Activated naive CD4-positive, alpha-beta T cell (primary cell): ENCODE measurements around the gene NAGLU.
"Not testable (repeated sequence)": the region's sequence is repeated elsewhere in the genome, so short reads cannot be mapped to it uniquely, and the experiment has no call there.

Experiments used
- DNase-seq, 4 experiments: peaks; one replicate each; lab custom pipeline; 2025; lab: John Stamatoyannopoulos, UW

The NAGLU gene

DNA sequence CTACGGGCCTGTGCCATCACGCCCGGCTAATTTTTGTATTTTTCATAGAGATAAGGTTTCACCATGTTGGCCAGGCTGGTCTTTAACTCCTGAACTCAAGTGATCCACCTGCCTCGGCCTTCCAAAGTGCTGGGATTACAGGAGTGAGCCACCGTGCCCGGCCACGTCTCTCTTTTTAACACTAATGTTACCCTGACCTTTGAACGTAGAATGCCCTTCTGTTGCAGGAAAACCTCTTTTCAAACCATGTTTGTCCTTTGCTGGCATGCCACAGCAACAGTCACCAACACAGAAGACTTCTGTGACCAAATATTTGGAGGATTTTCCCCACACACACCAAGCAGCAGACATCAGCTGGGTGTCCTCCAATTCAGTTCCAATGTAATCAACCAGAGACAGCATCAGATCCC is 8.8 kb downstream of the NAGLU start:
- DNase-seq: no peak

DNA sequence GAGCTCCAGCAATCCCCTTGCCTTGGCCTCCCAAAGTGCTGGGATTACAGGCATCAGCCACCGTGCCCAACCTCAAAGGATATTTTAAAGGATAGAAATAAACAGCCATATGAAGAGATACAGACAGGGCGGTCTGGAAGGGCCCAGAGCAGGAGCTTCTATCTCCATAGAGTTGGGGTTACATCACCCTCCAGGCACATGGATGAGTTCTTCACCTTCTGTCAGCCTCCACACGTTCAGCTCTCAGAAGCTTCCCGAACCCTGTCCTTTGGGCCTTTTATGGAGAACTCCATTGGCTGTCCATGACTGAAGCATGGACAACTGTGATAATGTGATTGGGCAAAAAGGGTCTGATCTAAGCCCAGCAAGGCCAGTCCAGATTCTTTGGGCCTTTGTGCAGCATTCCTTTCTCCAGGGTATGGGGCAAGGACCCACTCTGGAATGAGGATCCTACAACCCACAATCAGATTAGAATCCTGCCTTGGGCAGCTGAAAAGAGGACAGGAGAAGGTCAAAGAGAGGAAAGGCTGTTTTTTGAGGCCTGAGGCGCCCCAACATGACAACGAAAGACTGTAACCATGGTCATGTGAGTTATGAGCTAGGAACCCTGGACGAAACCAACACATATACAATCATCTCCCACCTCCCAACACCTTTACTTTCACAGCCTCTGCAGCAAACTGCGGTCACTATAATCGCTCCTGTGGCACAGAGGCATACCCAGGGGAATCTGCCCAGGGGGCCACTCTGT is 9.9 kb downstream of the NAGLU start:
- not testable (repeated sequence) for DNase-seq

DNA sequence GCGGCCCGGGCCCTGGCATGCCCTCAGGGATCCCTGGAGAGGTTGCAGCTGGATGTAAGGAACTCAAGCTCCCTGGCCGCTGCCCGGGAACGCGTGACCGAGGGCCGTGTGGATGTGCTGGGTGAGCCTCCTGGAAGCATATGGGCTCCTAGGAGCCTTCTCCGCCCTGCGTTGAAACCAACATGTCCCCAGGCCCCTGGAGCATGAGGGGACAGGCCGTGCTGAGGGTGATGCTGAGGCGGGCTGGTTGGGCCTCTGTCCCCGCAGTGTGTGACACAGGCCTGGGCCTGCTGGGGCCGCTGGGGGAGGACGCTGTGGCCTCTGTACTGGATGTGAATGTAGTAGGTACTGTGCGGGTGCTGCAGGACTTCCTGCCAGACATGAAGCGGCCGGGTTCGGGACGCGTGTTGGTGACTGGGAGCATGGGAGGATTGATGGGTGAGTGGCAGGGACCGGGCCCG is 11.0 kb downstream of the NAGLU start:
- no peak for DNase-seq

DNA sequence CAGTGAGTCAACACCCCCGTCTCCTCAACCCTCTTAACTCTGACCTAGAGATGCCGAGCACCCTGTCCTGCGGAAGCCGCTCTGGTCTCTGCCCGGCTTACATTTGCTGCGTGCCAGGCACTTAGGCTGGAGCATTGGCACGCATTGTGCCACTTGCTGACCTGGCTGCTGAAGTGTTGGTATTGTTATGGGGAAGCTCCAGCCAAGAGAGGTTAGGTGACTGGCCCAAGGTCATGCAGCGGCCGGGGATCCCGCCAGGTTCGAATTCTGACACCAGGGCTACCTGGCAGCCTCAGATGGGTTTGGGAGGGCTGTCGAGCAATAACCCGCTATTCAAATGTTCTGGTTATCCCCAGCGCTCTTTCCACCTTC is 11.6 kb downstream of the NAGLU start:
- DNase-seq: no peak

DNA sequence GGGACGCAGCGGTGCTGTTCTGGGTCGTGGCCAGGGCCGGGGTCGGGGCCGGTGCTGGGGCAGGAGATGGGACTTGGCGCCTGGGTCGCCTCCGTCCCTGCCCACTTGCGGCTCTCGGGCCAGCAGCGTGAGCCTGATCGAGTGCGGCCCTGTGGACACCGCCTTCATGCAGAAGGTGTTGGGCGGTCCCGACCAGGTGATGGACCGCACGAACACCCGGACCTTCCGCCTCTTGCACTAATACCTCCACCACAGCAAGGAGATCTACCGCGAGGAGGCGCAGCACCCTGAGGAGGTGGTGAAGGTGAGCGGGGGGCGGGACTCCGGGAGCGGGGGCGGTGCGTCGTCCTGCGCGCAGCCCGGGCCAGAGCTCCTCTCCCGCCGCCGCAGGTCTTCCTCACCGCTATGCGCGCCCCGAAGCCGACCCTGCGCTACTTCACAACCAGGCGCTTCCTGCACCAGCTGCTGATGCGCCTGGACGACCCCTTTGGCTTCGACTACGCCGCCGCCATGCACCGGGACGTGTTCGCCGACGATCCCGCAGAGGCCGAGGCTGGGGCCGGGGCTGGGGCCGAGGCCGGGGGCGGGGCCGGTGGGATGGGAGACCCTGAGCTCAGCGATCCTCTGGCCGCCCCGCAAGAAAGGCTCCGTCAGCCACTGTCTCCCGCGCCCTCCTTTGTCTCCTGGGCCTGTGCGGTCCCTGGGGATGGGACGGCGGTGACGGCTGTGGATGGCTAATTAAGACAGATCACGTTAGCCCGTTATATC is 12.2 kb downstream of the NAGLU start:
- DNase-seq: peak; percentile 29 to 77 (median 54)

DNA sequence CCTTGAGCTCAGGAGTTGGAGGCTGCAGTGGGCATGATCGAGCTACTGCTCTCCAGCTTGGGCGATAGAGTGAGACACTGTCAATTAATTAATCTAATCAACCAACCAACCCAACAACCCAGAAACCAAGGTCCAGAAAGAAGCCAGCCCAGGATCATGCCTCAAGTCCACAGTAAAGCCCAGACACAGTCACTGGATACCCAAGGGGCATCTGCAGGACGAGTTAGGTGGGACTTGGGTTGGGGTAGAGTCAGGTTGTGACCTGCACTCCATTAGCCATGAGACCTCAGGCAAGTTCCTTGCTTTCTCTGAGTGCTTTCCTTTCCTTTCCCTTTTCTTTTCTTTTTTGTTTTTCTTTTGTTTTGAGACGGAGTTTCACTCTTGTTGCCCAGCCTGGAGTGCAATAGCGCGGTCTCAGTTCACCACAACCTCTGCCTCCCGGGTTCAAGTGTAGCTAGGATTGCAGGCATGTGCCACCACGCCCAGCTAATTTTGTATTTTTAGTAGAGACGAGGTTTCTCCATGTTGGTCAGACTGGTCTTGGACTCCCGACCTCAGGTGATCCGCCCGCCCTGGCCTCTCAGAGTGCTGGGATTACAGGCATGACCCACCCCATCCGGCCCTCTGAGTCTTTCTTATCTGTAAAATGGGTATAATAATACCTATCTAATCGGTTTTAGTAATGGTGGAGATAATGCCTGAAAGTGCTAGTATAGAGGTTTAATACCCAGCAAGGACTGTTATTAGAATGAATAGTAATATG is 13.1 kb downstream of the NAGLU start:
- DNase-seq: no peak

DNA sequence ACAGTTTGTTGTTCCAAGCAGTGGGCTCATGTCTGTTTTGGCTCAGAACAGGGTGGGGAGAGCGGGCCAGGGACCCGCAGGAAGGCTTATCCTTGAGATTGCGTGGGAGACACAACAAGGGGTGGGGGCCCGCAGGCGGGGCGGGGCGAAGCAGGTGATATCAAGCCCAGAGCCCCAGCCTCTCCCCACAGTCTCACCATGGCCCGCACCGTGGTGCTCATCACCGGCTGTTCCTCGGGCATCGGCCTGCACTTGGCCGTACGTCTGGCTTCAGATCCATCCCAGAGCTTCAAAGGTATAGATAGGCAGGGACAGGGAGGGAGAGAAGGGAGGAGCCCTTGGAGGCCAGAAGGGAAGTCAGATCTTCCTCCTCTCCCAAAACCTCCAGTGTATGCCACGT is 16.7 kb downstream of the NAGLU start, which contains the start of gene HSD17B1:
TSS of gene HSD17B1 (plus strand) at position 188 of the 400 bp plus-strand sequence. CDS start at position 199, 11 bp downstream.
- not testable (repeated sequence) for DNase-seq

DNA sequence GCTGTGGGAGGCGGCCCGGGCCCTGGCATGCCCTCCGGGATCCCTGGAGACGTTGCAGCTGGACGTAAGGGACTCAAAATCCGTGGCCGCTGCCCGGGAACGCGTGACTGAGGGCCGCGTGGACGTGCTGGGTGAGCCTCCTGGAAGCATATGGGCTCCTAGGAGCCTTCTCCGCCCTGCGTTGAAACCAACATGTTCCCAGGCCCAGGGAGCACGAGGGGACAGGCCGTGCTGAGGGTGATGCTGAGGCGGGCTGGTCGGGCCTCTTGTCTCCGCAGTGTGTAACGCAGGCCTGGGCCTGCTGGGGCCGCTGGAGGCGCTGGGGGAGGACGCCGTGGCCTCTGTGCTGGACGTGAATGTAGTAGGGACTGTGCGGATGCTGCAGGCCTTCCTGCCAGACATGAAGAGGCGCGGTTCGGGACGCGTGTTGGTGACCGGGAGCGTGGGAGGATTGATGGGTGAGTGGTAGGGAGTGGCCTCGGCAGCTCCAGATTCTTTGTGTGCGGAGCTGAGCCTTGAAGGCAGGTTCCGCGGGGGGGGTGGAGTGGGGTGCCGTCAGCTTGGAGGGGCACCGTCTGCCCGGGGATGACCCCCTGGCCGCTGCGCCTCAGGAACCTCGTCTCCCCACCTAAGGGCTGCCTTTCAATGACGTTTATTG is 17.2 kb downstream of the NAGLU start:
- no peak for DNase-seq

DNA sequence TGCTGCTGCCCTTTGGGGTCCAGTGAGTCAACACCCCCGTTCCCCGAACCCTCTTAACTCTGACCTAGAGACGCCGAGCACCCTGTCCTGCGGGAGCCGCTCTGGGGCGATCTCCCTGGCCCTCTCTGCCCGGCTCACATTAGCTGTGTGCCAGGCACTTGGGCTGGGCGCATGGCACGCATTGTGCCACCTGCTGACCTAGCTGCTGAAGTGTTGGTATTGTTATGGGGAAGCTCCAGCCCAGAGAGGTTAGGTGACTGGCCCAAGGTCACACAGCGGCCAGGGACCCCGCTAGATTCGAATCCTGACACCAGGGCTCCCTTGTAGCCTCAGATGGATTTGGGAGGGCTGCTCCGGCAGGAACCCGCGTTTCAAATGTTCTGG is 17.8 kb downstream of the NAGLU start:
- DNase-seq: no peak

DNA sequence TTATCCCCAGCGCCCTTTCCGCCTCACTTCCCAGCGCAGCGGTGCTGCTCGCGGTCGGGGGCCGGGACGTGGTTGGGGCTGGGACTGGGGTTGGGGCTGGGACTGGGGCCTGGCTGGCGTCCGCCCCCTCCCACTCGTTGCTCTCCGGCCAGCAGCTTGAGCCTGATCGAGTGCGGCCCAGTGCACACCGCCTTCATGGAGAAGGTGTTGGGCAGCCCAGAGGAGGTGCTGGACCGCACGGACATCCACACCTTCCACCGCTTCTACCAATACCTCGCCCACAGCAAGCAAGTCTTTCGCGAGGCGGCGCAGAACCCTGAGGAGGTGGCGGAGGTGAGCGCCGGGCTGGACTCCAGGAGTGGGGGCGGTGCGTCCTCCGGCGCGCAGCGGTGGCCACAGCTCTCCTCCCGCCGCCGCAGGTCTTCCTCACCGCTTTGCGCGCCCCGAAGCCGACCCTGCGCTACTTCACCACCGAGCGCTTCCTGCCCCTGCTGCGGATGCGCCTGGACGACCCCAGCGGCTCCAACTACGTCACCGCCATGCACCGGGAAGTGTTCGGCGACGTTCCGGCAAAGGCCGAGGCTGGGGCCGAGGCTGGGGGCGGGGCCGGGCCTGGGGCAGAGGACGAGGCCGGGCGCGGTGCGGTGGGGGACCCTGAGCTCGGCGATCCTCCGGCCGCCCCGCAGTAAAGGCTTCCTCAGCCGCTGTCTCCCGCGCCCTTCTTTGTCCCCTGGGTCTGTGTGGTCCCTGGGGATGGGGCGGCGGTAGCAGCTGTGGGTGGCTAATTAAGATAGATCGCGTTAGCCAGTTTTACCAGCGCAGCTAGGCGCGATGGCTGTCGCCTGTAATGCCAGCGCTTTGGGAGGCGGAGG is 18.4 kb downstream of the NAGLU start:
- peak in 3 of 4 experiments; percentile 21 to 58 (median 42) for DNase-seq

DNA sequence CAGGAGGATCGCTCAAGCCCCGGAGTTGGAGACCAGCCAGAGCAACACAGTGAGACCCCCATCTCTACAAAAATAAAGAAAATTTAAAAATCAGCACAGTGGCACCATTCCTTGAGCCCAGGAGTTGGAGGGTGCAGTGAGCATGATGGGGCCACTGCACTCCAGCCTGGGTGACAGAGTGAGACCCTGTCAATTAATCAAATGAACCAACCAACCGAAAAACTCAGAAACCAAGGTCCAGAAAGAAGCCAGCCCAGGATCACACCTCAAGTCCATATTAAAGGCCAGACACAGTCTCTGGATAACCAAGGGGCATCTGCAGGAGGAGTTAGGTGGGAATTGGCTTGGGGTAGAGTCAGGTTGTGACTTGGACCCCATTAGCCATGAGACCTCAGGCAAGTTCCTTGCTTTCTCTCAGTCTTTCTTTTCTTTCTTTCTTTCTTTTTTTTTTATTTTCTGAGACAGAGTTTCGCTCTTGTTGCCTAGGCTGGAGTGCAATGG is 19.1 kb downstream of the NAGLU start:
- DNase-seq: no peak

DNA sequence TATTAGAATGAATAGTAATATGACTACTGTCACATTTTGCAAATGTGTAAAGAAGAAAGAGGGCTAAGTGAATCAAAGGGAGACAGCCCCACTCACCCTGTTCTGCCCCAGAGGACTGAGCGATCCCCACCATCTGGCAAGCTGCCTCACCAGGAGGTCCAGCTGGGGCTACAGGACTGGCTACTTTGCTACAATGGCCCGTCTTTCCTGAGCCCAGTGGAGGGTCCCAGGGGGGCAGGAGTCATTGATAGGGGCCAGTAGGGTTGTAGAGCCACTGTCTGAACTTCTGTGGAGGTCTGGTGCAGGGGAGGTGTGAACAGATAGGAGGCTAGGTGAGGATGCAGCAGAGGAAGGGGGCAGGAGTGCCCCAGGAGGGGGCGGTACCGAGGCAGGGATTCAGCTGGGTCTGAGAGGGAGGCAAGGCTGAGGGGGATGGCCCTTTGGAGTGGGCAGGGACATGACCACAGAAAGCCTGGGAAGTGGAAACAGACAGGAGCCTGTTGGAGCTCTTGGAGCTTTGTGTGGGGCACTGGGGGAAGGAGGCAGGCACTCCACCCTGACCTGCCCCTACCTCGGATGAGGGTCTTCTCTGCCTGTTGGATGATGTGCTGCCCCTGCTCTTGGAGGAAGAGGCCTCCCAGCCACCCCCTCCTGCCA is 20.0 kb downstream of the NAGLU start:
- DNase-seq: not testable (repeated sequence)

DNA sequence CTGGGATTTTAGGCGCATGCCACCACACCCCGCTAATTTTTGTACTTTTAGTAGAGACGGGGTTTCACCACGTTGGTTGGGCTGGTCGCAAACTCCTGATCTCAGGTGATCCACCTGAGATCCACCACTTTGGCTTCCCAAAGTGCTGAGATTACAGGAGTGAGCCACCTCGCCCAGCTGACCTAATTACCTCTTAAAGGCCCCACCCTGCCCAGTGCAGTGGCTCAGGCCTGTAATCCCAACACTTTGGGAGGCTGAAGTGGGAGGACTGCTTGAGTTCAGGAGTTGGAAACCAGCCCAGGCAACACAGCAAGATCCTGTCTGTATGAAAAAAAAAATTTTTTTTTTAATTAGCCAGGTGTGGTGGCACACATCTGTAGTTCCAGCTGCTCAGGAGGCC is 23.0 kb downstream of the NAGLU start:
- no peak for DNase-seq

DNA sequence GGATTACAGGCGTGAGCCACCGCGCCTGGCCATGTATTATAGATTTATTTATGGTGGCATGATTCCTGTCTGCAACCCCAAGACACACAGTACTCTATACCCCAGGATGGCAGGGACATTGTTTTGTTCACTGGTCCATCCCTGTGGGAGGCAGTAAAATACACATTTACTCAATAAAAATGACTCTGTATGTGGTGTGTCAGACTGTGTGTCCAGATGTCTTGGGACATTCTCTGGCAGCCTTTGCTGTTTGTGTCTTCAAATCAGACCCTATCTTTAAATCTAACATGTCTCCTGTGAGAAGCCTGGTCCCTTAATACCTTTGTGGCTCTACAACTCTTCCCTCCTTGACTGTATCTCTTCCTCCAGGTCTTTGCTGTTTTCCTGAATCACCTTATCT is 24.2 kb downstream of the NAGLU start:
- DNase-seq: no peak

DNA sequence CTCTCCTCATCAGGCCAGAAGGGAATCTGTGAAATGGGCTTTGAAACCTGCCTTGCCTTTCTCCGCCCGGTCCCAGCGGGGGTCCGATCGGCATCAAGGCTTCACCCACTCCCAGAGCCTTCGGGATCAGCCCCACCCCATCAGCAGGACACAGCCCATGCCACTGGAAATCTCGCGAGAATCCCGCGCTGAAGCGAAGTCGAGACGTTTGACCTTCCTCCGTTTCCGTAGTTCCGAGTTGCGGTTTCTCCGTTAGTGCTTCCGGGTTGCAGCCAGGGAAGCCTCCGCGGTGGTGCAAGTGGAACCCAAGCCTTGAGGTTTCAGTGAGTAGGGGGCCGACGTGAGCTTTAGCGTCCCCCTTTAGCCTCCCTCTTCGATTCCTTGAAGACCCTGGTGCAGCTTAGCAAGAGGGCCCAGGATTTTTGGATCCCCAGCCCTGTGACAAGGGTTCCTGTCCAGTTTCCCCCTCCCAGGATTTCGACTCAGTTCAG is 25.9 kb downstream of the NAGLU start, which contains the start of gene COASY:
TSS of gene COASY (plus strand) at position 252 of the 491 bp plus-strand sequence. CDS start 475 bp downstream, outside the sequence.
- peak; percentile 61 to 81 (median 79) for DNase-seq

DNA sequence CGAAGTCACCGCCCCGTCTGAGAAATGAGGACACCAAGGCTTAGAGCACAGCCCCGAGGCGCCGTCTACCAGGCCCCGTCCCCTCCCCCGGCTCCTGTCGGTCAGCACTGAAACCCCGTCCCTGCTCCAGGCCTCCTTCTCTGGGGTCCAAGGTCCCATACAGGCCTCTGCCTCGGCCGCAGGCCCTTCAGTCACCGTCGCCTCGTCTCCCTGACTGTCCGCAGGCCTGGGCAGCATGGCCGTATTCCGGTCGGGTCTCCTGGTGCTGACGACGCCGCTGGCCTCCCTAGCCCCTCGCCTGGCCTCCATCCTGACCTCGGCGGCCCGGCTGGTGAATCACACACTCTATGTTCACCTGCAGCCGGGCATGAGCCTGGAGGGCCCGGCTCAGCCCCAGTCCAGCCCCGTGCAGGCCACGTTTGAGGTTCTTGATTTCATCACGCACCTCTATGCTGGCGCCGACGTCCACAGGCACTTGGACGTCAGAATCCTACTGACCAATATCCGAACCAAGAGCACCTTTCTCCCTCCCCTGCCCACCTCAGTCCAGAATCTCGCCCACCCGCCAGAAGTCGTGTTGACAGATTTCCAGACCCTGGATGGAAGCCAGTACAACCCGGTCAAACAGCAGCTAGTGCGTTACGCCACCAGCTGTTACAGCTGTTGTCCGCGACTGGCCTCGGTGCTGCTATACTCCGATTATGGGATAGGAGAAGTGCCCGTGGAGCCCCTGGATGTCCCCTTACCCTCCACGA is 26.5 kb downstream of the NAGLU start:
- DNase-seq: no peak

DNA sequence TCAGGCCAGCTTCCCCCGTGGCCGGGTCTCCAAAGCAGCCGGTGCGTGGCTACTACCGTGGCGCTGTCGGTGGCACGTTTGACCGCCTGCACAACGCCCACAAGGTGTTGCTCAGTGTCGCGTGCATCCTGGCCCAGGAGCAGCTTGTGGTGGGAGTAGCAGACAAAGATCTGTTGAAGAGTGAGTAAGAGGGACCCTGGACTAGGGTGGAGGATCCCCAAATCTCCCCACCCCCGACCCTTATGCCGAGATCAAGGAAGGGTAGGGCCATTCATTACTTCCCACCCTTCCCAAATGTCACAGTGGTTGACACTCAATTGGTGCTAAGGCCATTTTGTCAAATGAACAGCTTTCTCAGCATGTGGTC is 27.1 kb downstream of the NAGLU start:
- DNase-seq: no peak

DNA sequence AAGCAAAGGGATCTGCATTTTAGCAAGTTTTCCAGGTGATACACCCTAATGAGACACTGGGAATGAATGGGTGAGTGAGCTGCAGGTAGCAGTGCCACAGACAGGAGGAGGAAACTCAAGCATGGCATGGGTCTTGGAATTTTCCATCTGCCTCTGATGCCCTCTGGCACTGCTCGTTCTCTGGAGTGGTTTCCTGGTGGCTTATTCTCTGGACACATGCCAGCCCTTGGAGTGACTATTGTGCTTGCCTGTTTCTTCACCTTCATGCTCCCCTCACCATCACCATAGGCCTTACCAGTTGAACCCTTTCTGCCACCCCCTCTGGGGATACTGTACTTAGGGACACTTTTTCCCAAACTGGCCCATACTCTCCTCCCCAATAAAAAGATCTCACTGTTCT is 27.5 kb downstream of the NAGLU start:
- DNase-seq: no peak

DNA sequence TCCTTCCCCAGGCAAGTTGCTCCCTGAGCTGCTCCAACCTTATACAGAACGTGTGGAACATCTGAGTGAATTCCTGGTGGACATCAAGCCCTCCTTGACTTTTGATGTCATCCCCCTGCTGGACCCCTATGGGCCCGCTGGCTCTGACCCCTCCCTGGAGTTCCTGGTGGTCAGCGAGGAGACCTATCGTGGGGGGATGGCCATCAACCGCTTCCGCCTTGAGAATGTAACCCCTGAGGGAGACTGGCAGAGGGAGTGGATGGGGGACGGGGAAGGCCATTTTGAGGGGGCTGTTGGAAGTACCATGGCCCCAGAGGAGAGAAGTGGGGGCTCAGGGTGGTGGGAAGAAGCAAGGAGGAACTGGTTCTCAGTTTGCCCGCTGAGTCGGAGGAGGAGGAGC is 27.9 kb downstream of the NAGLU start:
- DNase-seq: no peak
